Measurements from ENCODE around the gene RHBDF1. TPM values are rescaled to one million over a fixed set of nuclear protein-coding genes. Genes with fewer than 3 reads are reported as not detected.

The RHBDF1 gene
- total and polyA plus RNA-seq, 2 experiments from 2014 or later = 22.6 to 24.5 TPM

GRCh38 chr16:67884-68789 is 4.3 kb downstream of the RHBDF1 start (continued):
- TF ChIP-seq ZNF331 (CRISPR knock-in tag; IDR thresholded peaks at IDR 0.05; ENCODE audit: low read depth) (no peak), REST (IDR thresholded peaks at IDR 0.05; ENCODE audit: unreplicated experiment) (no peak), ZNF114 (CRISPR knock-in tag; IDR thresholded peaks at IDR 0.05) (no peak), STAT1 (IDR thresholded peaks at IDR 0.05; ENCODE audit: unreplicated experiment) (no peak), EZH2 (IDR thresholded peaks at IDR 0.05; ENCODE audit: low read depth, unreplicated experiment) (no peak), CTCF (conservative IDR thresholded peaks at IDR 0.05; ENCODE audit: low read depth in 2 of 2) (no peak), POLR2AphosphoS5 (IDR thresholded peaks at IDR 0.05; ENCODE audit: low read depth) (no peak)

GRCh38 chr16:67183-67791 is 5.1 kb downstream of the RHBDF1 start:
- TF ChIP-seq POLR2AphosphoS5 (IDR thresholded peaks at IDR 0.05; ENCODE audit: low read depth) (no peak), JUNB (IDR thresholded peaks at IDR 0.05; ENCODE audit: unreplicated experiment) (no peak)
- DNase-seq (ENCODE audit: low spot score) = no peak
- H3K9me2 ChIP-seq (ENCODE audit: insufficient read depth) = no peaks in the 10 kb centered on the region
- peaks cover 5% of the 10 kb centered on the region; the same call in 1 of the 2 replicates for H4K20me1 ChIP-seq (replicated peaks; ENCODE audit: insufficient read depth)
- Mint-ChIP-seq H3K9me3 (no peaks in the 10 kb centered on the region), H3K4me1 (peaks cover 26% of the 10 kb centered on the region), H3K36me3 (ENCODE audit: low read depth) (peaks cover 3% of the 10 kb centered on the region; the same call in 2 of the 3 replicates), H3K4me3 (no peak overlapping the region), H3K27me3 (ENCODE audit: insufficient read depth, low read depth, poor library complexity) (peaks cover 17% of the 10 kb centered on the region), H3K27ac (no peak overlapping the region)
- no peaks in the 10 kb centered on the region for H3K36me3 ChIP-seq (ENCODE audit: insufficient read depth)
- no peak overlapping the region for H3K4me3 ChIP-seq
- H3K79me2 ChIP-seq (replicated peaks; ENCODE audit: insufficient read depth) = peaks cover 4% of the 10 kb centered on the region; the same call in 1 of the 2 replicates
- H3K27me3 ChIP-seq (ENCODE audit: insufficient read depth) = no peaks in the 10 kb centered on the region
- ATAC-seq = no peak
- peaks cover 13% of the 10 kb centered on the region for H3K4me1 ChIP-seq (ENCODE audit: insufficient read depth)
- no peak overlapping the region for H3K27ac ChIP-seq (ENCODE audit: low read depth)
- no peaks in the 10 kb centered on the region; the same call in 1 of the 2 replicates for H3F3A ChIP-seq (replicated peaks; ENCODE audit: low read depth)
- no peak overlapping the region for H2AFZ ChIP-seq
- H3K4me2 ChIP-seq = no peak overlapping the region

All from GM23338 (cell line).